ENCODE results near the gene PDK2.

PDK2 gene

DNA sequence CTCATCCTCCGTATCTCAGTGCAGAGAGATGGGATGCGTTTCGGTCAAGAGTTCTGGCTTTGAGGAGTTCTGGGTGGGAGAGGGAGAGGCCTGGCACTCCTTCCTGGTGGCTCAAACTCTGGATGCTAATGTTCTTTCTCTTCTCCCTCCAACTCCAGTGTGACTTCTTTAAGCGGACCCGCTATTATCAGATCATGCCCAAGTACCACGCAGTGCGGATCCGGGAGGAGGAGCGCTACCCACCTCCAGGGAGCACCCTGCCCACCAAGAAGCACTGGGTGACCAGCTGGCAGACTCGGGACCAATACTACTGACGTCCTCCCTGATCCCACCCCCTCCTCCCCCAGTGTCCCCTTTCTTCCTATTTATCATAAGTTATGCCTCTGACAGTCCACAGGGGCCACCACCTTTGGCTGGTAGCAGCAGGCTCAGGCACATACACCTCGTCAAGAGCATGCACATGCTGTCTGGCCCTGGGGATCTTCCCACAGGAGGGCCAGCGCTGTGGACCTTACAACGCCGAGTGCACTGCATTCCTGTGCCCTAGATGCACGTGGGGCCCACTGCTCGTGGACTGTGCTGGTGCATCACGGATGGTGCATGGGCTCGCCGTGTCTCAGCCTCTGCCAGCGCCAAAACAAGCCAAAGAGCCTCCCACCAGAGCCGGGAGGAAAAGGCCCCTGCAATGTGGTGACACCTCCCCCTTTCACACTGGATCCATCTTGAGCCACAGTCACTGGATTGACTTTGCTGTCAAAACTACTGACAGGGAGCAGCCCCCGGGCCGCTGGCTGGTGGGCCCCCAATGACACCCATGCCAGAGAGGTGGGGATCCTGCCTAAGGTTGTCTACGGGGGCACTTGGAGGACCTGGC, 6.0 kb upstream of the PDK2 start:
- DNase-seq (ENCODE audit: low read depth) = no peak
- TF ChIP-seq, protein P1, sequence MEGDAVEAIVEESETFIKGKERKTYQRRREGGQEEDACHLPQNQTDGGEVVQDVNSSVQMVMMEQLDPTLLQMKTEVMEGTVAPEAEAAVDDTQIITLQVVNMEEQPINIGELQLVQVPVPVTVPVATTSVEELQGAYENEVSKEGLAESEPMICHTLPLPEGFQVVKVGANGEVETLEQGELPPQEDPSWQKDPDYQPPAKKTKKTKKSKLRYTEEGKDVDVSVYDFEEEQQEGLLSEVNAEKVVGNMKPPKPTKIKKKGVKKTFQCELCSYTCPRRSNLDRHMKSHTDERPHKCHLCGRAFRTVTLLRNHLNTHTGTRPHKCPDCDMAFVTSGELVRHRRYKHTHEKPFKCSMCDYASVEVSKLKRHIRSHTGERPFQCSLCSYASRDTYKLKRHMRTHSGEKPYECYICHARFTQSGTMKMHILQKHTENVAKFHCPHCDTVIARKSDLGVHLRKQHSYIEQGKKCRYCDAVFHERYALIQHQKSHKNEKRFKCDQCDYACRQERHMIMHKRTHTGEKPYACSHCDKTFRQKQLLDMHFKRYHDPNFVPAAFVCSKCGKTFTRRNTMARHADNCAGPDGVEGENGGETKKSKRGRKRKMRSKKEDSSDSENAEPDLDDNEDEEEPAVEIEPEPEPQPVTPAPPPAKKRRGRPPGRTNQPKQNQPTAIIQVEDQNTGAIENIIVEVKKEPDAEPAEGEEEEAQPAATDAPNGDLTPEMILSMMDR (conservative IDR thresholded peaks at IDR 0.05; ENCODE audit: low read length) = no peak
- H3K4me3 ChIP-seq (ENCODE audit: low read length) = no peak overlapping the region

DNA sequence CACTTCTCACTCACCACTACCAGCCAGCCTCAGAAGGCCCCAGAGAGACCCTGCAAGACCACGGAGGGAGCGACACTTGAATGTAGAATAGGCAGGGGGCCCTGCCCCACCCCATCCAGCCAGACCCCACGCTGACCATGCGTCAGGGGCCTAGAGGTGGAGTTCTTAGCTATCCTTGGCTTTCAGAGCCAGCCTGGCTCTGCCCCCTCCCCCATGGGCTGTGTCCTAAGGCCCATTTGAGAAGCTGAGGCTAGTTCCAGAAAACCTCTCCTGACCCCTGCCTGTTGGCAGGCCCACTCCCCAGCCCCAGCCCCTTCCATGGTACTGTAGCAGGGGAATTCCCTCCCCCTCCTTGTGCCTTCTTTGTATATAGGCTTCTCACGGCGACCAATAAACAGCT, 5.1 kb upstream of the PDK2 start:
- TF ChIP-seq, protein P1 (conservative IDR thresholded peaks at IDR 0.05; ENCODE audit: low read length) = no peak
- no peak for DNase-seq (ENCODE audit: low read depth)
- H3K4me3 ChIP-seq (ENCODE audit: low read length) = no peak overlapping the region

DNA sequence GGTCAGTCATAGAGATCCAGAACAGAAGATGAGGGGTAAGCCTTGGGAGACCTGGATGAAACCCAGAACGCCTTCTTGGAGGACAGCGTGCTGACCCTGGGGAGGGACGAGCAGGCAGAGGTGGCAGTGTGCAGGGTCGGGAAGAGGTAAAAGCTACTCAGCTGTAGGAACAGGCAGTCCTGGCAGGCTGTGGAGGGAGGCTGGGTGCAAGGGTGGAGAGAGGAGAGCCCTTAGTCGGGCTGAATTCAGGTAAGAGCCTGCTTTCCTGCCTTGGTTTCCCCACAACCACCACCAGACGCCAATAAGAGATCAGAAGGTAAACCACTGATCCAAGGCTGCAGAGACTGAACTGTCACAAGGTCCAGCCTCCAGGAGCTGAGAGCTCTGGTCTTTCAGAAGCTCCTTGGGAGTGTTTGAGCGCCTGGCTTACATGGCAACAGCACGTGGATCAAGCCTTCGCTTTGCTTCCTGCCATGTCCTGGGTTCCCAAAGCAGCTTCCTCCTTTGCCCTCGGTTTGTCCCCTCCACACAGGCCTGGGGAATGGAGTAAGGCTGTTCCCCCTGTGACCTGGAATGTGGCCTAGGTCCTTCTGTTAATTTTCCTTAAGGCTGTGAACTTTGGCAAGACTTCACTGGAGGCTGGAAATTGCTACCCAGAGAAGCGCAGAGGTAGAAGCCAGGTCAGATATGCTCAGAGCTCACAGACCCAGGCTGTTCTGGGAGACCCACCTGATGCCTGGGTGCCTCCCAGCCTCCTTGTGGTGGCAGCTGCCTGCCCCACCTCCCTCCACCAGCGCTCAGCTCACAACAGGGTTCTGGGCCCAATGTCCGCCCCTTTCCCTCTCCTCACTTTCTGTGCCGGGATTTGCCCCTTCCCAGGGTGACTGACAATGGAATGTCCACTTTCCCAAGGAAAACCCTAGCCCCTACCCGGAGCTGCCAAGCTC, 3.9 kb upstream of the PDK2 start:
- no peak overlapping the region for H3K4me3 ChIP-seq (ENCODE audit: low read length)
- TF ChIP-seq, protein P1 (conservative IDR thresholded peaks at IDR 0.05; ENCODE audit: low read length) = no peak
- DNase-seq (ENCODE audit: low read depth) = no peak

DNA sequence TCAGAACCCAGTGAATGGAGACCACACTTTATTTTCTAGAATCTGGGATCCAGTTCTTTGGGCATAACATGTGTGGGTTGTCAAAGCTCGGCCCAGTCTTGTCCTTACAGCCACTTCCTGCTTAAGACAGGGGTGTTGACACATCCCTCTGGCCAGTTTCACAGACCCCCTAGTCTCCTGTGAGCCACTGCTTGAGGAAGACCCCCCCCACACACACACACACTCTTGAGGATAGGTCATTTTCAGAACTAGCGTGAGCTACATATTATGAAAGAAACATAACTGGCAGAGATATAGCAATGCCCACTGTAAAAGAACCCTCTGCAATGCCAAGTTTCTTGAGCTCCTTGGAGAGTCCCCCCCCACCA, 3.2 kb upstream of the PDK2 start:
- TF ChIP-seq, protein P1 (conservative IDR thresholded peaks at IDR 0.05; ENCODE audit: low read length) = no peak
- DNase-seq (ENCODE audit: low read depth) = no peak
- no peak overlapping the region for H3K4me3 ChIP-seq (ENCODE audit: low read length)

DNA sequence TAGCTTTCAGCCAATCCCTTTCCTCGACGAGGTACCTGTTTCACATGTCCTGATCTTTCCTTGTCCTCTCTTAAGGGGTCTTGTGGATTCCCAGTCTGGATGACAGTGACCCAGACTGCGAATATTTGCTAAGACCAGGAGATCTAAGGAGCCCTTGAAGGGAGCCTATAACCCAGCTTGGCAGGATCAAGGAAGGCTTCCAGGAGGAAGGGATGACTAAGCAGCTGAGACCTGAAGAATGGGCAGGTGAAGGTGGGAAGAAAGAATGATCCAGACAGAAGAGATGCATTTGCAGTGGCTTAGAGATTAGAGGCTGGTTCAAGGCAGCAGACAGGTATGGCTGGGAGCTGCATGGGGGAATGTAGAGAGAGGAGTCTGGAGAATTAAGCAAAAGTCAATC, 1.9 kb upstream of the PDK2 start:
- DNase-seq (ENCODE audit: low read depth) = no peak
- H3K4me3 ChIP-seq (ENCODE audit: low read length) = no peak overlapping the region
- TF ChIP-seq, protein P1 (conservative IDR thresholded peaks at IDR 0.05; ENCODE audit: low read length) = no peak

DNA sequence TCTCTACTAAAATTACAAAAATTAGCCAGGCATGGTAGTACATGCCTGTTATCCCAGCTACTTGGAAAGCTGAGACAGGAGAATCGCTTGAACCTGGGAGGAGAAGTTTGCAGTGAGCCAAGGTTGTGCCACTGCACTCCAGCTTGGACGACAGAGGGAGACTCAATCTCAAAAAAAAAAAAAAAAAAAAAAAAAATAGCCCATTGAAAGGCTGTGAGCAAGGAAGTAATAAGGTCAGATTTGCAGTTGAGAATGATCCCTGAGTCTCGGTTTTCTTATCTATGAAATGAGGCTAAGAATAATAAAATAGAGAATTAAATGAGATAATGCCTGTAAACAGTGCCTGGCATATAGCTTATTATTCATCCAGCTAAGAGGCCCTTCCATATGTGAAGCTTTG, 1.3 kb upstream of the PDK2 start:
- H3K4me3 ChIP-seq (ENCODE audit: low read length) = no peak overlapping the region
- TF ChIP-seq, protein P1 (conservative IDR thresholded peaks at IDR 0.05; ENCODE audit: low read length) = no peak
- DNase-seq (ENCODE audit: low read depth) = no peak
